IMR-90 (cell line): ENCODE data around the gene SLC8A1. TPM values are rescaled to one million over a fixed set of nuclear protein-coding genes. Genes with fewer than 3 reads are reported as not detected.
A peak's percentile ranks its signal among the peaks of the same experiment; 100 is the strongest.

Experiments used
- ATAC-seq: fragments of 200-7000 bp; cut with Tn5 transposase; 2 replicates; pipeline ENCODE4 v1.9.1; 2020; ENCODE audit warnings: low read depth, mild to moderate bottlenecking, moderate library complexity
- BruUV-seq: library from RNA; stranded (reverse); fragments of 400-500 nt; replicated peaks from 2 replicates; lab custom pipeline; 2021; lab: Mats Ljungman, UMichigan
- CTCF ChIA-PET: fragments of 300-600 bp; formaldehyde crosslinking; extraction: SDS; loops from one replicate; lab custom pipeline; 2021; ENCODE audit warnings: antibody characterized with exemption; lab: Yijun Ruan, JAX
- POLR2A ChIA-PET: fragments of 300-600 bp; sonication (Branson Sonifier 250); formaldehyde crosslinking; loops from one replicate; lab custom pipeline; 2022; ENCODE audit warnings: antibody characterized with exemption; ENCODE audit not compliant: unreplicated experiment; lab: Charles Lee
- DNase-seq: peaks from one replicate; pipeline ENCODE4 v3.0.0; 2013
- H2AFZ ChIP-seq: replicated peaks from 2 replicates; pipeline ENCODE3; 2013; ENCODE audit warnings: low read length, mild to moderate bottlenecking; ENCODE audit not compliant: poor library complexity
- H2AK5ac ChIP-seq: 2 replicates; pipeline ENCODE4 v1.6.1; 2013; ENCODE audit warnings: low read depth, low read length, inconsistent platforms
- H2AK9ac ChIP-seq: replicated peaks from 2 replicates; pipeline ENCODE3; 2013; ENCODE audit warnings: mild to moderate bottlenecking, low read depth, low read length, moderate library complexity; ENCODE audit not compliant: poor library complexity
- H2BK120ac ChIP-seq: 2 replicates; pipeline ENCODE4 v1.6.1; 2013; ENCODE audit warnings: low read depth, low read length, inconsistent platforms
- H2BK15ac ChIP-seq: 3 replicates; pipeline ENCODE4 v1.6.1; 2013; ENCODE audit warnings: low read depth, low read length, inconsistent platforms
- H2BK20ac ChIP-seq: 2 replicates; pipeline ENCODE4 v1.6.1; 2013; ENCODE audit warnings: low read depth, mild to moderate bottlenecking, inconsistent platforms, low read length, moderate library complexity
- H2BK5ac ChIP-seq: 2 replicates; pipeline ENCODE4 v1.6.1; 2013; ENCODE audit warnings: mild to moderate bottlenecking, low read depth, low read length, inconsistent platforms; ENCODE audit not compliant: poor library complexity, severe bottlenecking
- H3K14ac ChIP-seq: replicated peaks from 2 replicates; pipeline ENCODE4 v1.6.1; 2013; ENCODE audit warnings: low read depth, low read length, inconsistent platforms
- H3K18ac ChIP-seq: 2 replicates; pipeline ENCODE4 v1.6.1; 2013; ENCODE audit warnings: low read depth, low read length, control low read depth
- H3K23ac ChIP-seq: 2 replicates; pipeline ENCODE4 v1.6.1; 2013; ENCODE audit warnings: low read depth, low read length, inconsistent platforms
- H3K27ac ChIP-seq: 2 replicates; pipeline ENCODE4 v1.5.1; 2013; ENCODE audit warnings: mild to moderate bottlenecking, control low read depth, low read length; ENCODE audit not compliant: insufficient read depth
- H3K27me3 ChIP-seq: 2 replicates; pipeline ENCODE4 v1.6.1; 2013; ENCODE audit warnings: low read length; ENCODE audit not compliant: control insufficient read depth, insufficient read depth
- H3K36me3 ChIP-seq: 2 replicates; pipeline ENCODE4 v1.6.1; 2013; ENCODE audit warnings: low read length, mixed read lengths; ENCODE audit not compliant: control insufficient read depth, insufficient read depth
- H3K4ac ChIP-seq: 2 replicates; pipeline ENCODE4 v1.6.1; 2013; ENCODE audit warnings: low read depth, low read length, inconsistent platforms
- H3K4me1 ChIP-seq: 2 replicates; pipeline ENCODE4 v1.6.1; 2013; ENCODE audit warnings: low read length, mixed read lengths; ENCODE audit not compliant: control insufficient read depth, insufficient read depth
- H3K4me2 ChIP-seq: 2 replicates; pipeline ENCODE4 v1.6.1; 2013; ENCODE audit warnings: low read depth, mild to moderate bottlenecking, control low read depth, low read length, moderate library complexity
- H3K4me3 ChIP-seq: 2 replicates; pipeline ENCODE4 v1.5.1; 2013; ENCODE audit warnings: low read depth, mild to moderate bottlenecking, control low read depth, low read length, moderate library complexity; ENCODE audit not compliant: insufficient read depth
- H3K56ac ChIP-seq: 2 replicates; pipeline ENCODE4 v1.6.1; 2013; ENCODE audit warnings: low read length, inconsistent platforms; ENCODE audit not compliant: insufficient read depth; ENCODE audit errors: extremely low read depth
- H3K79me1 ChIP-seq, 2 experiments: 2 replicates each; pipeline ENCODE4 v1.6.1; 2013; ENCODE audit warnings: low read length in 2 of 2, inconsistent platforms in 1 of 2, low read depth in 1 of 2
- H3K9ac ChIP-seq: 2 replicates; pipeline ENCODE4 v1.6.1; 2013; ENCODE audit warnings: low read depth, low read length, control low read depth
- H3K9me1 ChIP-seq: 2 replicates; pipeline ENCODE4 v1.6.1; 2013; ENCODE audit warnings: low read length, inconsistent platforms; ENCODE audit not compliant: insufficient read depth
- H3K9me3 ChIP-seq: 2 replicates; pipeline ENCODE4 v1.6.1; 2013; ENCODE audit warnings: low read length; ENCODE audit not compliant: control insufficient read depth, insufficient read depth
- H4K20me1 ChIP-seq: 2 replicates; pipeline ENCODE4 v1.6.1; 2013; ENCODE audit warnings: low read length, inconsistent platforms; ENCODE audit not compliant: insufficient read depth
- H4K5ac ChIP-seq: 2 replicates; pipeline ENCODE4 v1.6.1; 2013; ENCODE audit warnings: mild to moderate bottlenecking, low read depth, low read length, control low read depth
- H4K8ac ChIP-seq, 2 experiments: 2 replicates each; pipeline ENCODE4 v1.6.1; 2013; ENCODE audit warnings: low read depth in 2 of 2, low read length in 2 of 2, control low read depth in 1 of 2, inconsistent platforms in 1 of 2
- H4K91ac ChIP-seq: 2 replicates; pipeline ENCODE4 v1.6.1; 2013; ENCODE audit warnings: low read depth, low read length, inconsistent platforms; ENCODE audit not compliant: insufficient read depth
- CEBPB ChIP-seq: IDR thresholded peaks from 2 replicates; pipeline ENCODE4 v1.6.1; 2012; ENCODE audit warnings: low read depth, low read length, improper control_type of control experiment
- CHD1 ChIP-seq: IDR thresholded peaks from 2 replicates; pipeline ENCODE4 v1.6.1; 2012; ENCODE audit warnings: low read depth, low read length, improper control_type of control experiment
- FOS ChIP-seq: fragments of 150-350 bp; IDR thresholded peaks from 2 replicates; pipeline ENCODE4 v1.6.1; 2016; ENCODE audit warnings: low read depth, low read length
- MXI1 ChIP-seq: IDR thresholded peaks from 2 replicates; pipeline ENCODE4 v1.6.1; 2012; ENCODE audit warnings: low read depth, mild to moderate bottlenecking, low read length, moderate library complexity, borderline replicate concordance
- POLR2A ChIP-seq: IDR thresholded peaks from 2 replicates; pipeline ENCODE4 v1.6.1; 2012; ENCODE audit warnings: mild to moderate bottlenecking, low read depth, low read length
- RAD21 ChIP-seq: IDR thresholded peaks from 2 replicates; pipeline ENCODE4 v1.6.1; 2012; ENCODE audit warnings: low read length, improper control_type of control experiment
- RFX5 ChIP-seq: IDR thresholded peaks from 2 replicates; pipeline ENCODE4 v1.8.0; 2012; ENCODE audit warnings: low read depth, mild to moderate bottlenecking, low read length, moderate library complexity
- USF2 ChIP-seq: fragments of 150-350 bp; IDR thresholded peaks from 2 replicates; pipeline ENCODE4 v1.6.1; 2017; ENCODE audit warnings: mild to moderate bottlenecking, antibody characterized with exemption, low read length, low read depth
- WGBS, 2 experiments: methylation state at CpG; one replicate each; pipeline versions ENCODE4 v1.1.5 to v1.1.7; 2013; ENCODE audit warnings: missing lambda C conversion rate in 2 of 2; ENCODE audit not compliant: insufficient read length in 1 of 2; ENCODE audit errors: extremely low coverage in 2 of 2; 5-methylcytosine and 5-hydroxymethylcytosine counted together
- dilution Hi-C: fragments of 300-500 bp; cut with HindIII; formaldehyde crosslinking; loops from one replicate; pipeline ENCODE4 v1.14.3; 2018; ENCODE audit warnings: low sequenced_read_pairs; ENCODE audit not compliant: unreplicated experiment
- in situ Hi-C: fragments of 300-500 bp; cut with MboI; formaldehyde crosslinking; loops from 3 replicates; pipeline ENCODE4 v1.14.3; 2019; ENCODE audit warnings: low sequenced_read_pairs, inconsistent platforms, mixed read lengths
- intact Hi-C: fragments of 100-400 bp; cut with micrococcal nuclease; formaldehyde crosslinking; loops from 2 replicates; pipeline ENCODE4 v1.10.0; 2022
- polyA plus RNA-seq, 3 experiments: library from polyadenylated mRNA; depleted of rRNA; stranded (reverse); fragments of >200 nt; gene quantifications; 2 replicates each; pipeline ENCODE4 v1.2.3, GENCODE V29; 2012; ENCODE audit warnings: low replicate concordance in 1 of 3
- total RNA-seq: library from RNA; depleted of rRNA; stranded (reverse); fragments of >200 nt; gene quantifications from 2 replicates; pipeline ENCODE4 v1.2.3, GENCODE V29; 2012
- TF ChIP-seq, protein P1 (sequence below): fragments of 150-350 bp; IDR thresholded peaks from 2 replicates; pipeline ENCODE4 v1.6.1; 2016; ENCODE audit warnings: low read depth, mild to moderate bottlenecking, low read length, moderate library complexity, borderline replicate concordance
- TF ChIP-seq, protein P2 (sequence below): conservative IDR thresholded peaks from 2 replicates; pipeline ENCODE4 v1.5.1; 2012; ENCODE audit warnings: mild to moderate bottlenecking, low read depth, low read length, improper control_type of control experiment

Gene SLC8A1
- total and polyA plus RNA-seq, 2 of the 4 experiments (the other 2 are of a cell fraction): 7.7 to 57.0 TPM

- Histone ChIP-seq H3K27ac (no peak overlapping the region), H2BK15ac (peak overlapping the region; percentile 84; the same call in 2 of the 3 replicates), H4K91ac (peak overlapping the region; percentile 51; the same call in 1 of the 2 replicates), H4K8ac (peak overlapping the region; percentile 16 to 24; a peak in 2 of 4 replicates), H3K4me2 (no peak overlapping the region), H3K4ac (peak overlapping the region; percentile 53), H3K79me1 (no peaks in the 10 kb centered on the region), H2AK5ac (peak overlapping the region; percentile 75), H3K14ac (peak overlapping the region; percentile 3; the same call in 1 of the 2 replicates), H3K4me3 (no peak overlapping the region), H3K9me1 (no peaks in the 10 kb centered on the region), H3K18ac (peak overlapping the region; percentile 83; the same call in 1 of the 2 replicates), H2AFZ (peak overlapping the region; percentile 13), H2AK9ac (no peak overlapping the region), H3K27me3 (no peaks in the 10 kb centered on the region), H3K36me3 (no peaks in the 10 kb centered on the region), H3K56ac (no peak overlapping the region), H2BK20ac (peak overlapping the region; percentile 55), H3K9me3 (no peaks in the 10 kb centered on the region), H2BK120ac (peak overlapping the region; percentile 24; the same call in 1 of the 2 replicates), H3K9ac (no peak overlapping the region), H4K20me1 (no peaks in the 10 kb centered on the region), H2BK5ac (peak overlapping the region; percentile 27), H4K5ac (peak overlapping the region; percentile 74; the same call in 1 of the 2 replicates), H3K23ac (no peak overlapping the region), H3K4me1 (no peaks in the 10 kb centered on the region; the same call in 1 of the 2 replicates)
- TF ChIP-seq, protein P1, sequence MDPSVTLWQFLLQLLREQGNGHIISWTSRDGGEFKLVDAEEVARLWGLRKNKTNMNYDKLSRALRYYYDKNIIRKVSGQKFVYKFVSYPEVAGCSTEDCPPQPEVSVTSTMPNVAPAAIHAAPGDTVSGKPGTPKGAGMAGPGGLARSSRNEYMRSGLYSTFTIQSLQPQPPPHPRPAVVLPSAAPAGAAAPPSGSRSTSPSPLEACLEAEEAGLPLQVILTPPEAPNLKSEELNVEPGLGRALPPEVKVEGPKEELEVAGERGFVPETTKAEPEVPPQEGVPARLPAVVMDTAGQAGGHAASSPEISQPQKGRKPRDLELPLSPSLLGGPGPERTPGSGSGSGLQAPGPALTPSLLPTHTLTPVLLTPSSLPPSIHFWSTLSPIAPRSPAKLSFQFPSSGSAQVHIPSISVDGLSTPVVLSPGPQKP: no peak
- TF ChIP-seq POLR2A (no peak), CEBPB (no peak), RFX5 (no peak), FOS (no peak), USF2 (no peak), MXI1 (no peak), RAD21 (no peak), CHD1 (no peak)
- TF ChIP-seq, protein P2, sequence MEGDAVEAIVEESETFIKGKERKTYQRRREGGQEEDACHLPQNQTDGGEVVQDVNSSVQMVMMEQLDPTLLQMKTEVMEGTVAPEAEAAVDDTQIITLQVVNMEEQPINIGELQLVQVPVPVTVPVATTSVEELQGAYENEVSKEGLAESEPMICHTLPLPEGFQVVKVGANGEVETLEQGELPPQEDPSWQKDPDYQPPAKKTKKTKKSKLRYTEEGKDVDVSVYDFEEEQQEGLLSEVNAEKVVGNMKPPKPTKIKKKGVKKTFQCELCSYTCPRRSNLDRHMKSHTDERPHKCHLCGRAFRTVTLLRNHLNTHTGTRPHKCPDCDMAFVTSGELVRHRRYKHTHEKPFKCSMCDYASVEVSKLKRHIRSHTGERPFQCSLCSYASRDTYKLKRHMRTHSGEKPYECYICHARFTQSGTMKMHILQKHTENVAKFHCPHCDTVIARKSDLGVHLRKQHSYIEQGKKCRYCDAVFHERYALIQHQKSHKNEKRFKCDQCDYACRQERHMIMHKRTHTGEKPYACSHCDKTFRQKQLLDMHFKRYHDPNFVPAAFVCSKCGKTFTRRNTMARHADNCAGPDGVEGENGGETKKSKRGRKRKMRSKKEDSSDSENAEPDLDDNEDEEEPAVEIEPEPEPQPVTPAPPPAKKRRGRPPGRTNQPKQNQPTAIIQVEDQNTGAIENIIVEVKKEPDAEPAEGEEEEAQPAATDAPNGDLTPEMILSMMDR: no peak
- BruUV-seq: no TSS peak
- POLR2A ChIA-PET: no interaction called here
- WGBS, 2 experiments: 75% methylated on average over 1 of the region's 5 CpGs; no CpG with 5 or more reads in 1 of the 2 experiments
- intact Hi-C loops: no loop called here
- CTCF ChIA-PET: interaction anchor here (1.3 kb wide), 1 partner anchor 53 kb away, joined by 3 read pairs; no protein-coding TSS in a partner anchor
- ATAC-seq (no peak), DNase-seq (peak; percentile 32)
- dilution Hi-C loops: no loop called here
- in situ Hi-C loops: no loop called here
Measured at GRCh38 chr2:40087434-40087833, 364.5 kb downstream of the SLC8A1 start.
